H9 (cell line): Measurements from ENCODE around the gene DTWD2. TPM values are rescaled to one million over a fixed set of nuclear protein-coding genes. Genes with fewer than 3 reads are reported as not detected.
"Not testable (repeated sequence)": the region's sequence is repeated elsewhere in the genome, so short reads cannot be mapped to it uniquely, and the experiment has no call there.

ENCODE experiments used
- DNase-seq: peaks from one replicate; pipeline ENCODE4 v3.0.0-alpha.2; 2017
- H2AFZ ChIP-seq: one replicate; pipeline ENCODE4 v1.6.1; 2013; ENCODE audit warnings: mild to moderate bottlenecking, low read length, control low read depth, moderate library complexity
- H2AK5ac ChIP-seq: 2 replicates; pipeline ENCODE4 v1.6.1; 2013; ENCODE audit warnings: low read length, control low read depth, mixed read lengths; ENCODE audit not compliant: insufficient read length
- H2BK120ac ChIP-seq: one replicate; pipeline ENCODE4 v1.6.1; 2013; ENCODE audit warnings: low read depth, mild to moderate bottlenecking, low read length, control low read depth, inconsistent platforms; ENCODE audit not compliant: poor library complexity, severe bottlenecking
- H2BK12ac ChIP-seq: 2 replicates; pipeline ENCODE4 v1.6.1; 2013; ENCODE audit warnings: low read length, control low read depth, mixed read lengths, low read depth; ENCODE audit not compliant: insufficient read length
- H2BK15ac ChIP-seq: 2 replicates; pipeline ENCODE4 v1.6.1; 2013; ENCODE audit warnings: low read depth, low read length, control low read depth
- H2BK20ac ChIP-seq: one replicate; pipeline ENCODE4 v1.6.1; 2013; ENCODE audit warnings: low read depth, mild to moderate bottlenecking, low read length, control low read depth, inconsistent platforms; ENCODE audit not compliant: poor library complexity, severe bottlenecking
- H2BK5ac ChIP-seq: 2 replicates; pipeline ENCODE4 v1.6.1; 2013; ENCODE audit warnings: low read length, control low read depth, mixed read lengths; ENCODE audit not compliant: insufficient read length
- H3K14ac ChIP-seq: 2 replicates; pipeline ENCODE4 v1.6.1; 2013; ENCODE audit warnings: low read length, control low read depth; ENCODE audit not compliant: insufficient read depth
- H3K18ac ChIP-seq: 2 replicates; pipeline ENCODE4 v1.6.1; 2013; ENCODE audit warnings: low read depth, mild to moderate bottlenecking, mixed read lengths, low read length, control low read depth; ENCODE audit not compliant: insufficient read length
- H3K23ac ChIP-seq: 2 replicates; pipeline ENCODE4 v1.6.1; 2013; ENCODE audit warnings: low read length, control low read depth, mixed read lengths, low read depth; ENCODE audit not compliant: insufficient read length
- H3K23me2 ChIP-seq: 2 replicates; pipeline ENCODE4 v1.6.1; 2013; ENCODE audit warnings: low read depth, mild to moderate bottlenecking, mixed read lengths, low read length, control low read depth; ENCODE audit not compliant: insufficient read length, poor library complexity, severe bottlenecking
- H3K27ac ChIP-seq: 2 replicates; pipeline ENCODE4 v1.5.1; 2013; ENCODE audit warnings: low read length, control low read depth, mixed read lengths, low read depth; ENCODE audit not compliant: insufficient read length
- H3K27me3 ChIP-seq: 2 replicates; pipeline ENCODE4 v1.6.1; 2013; ENCODE audit warnings: low read length, control low read depth, inconsistent platforms; ENCODE audit not compliant: insufficient read depth
- H3K4ac ChIP-seq: 2 replicates; pipeline ENCODE4 v1.6.1; 2013; ENCODE audit warnings: low read depth, mild to moderate bottlenecking, control low read depth, inconsistent platforms, low read length, moderate library complexity
- H3K4me1 ChIP-seq: 2 replicates; pipeline ENCODE4 v1.6.1; 2013; ENCODE audit warnings: low read length, control low read depth, inconsistent platforms; ENCODE audit not compliant: insufficient read depth
- H3K4me2 ChIP-seq: 2 replicates; pipeline ENCODE4 v1.6.1; 2013; ENCODE audit warnings: low read length, control low read depth, mixed read lengths; ENCODE audit not compliant: insufficient read length, insufficient read depth
- H3K56ac ChIP-seq: 2 replicates; pipeline ENCODE4 v1.6.1; 2013; ENCODE audit warnings: low read depth, mild to moderate bottlenecking, mixed read lengths, low read length, control low read depth; ENCODE audit not compliant: insufficient read length
- H3K79me1 ChIP-seq: 2 replicates; pipeline ENCODE4 v1.6.1; 2013; ENCODE audit warnings: low read depth, mild to moderate bottlenecking, moderate library complexity, low read length, control low read depth, inconsistent platforms; ENCODE audit not compliant: insufficient read depth, poor library complexity, severe bottlenecking
- H3K79me2 ChIP-seq: 2 replicates; pipeline ENCODE4 v1.6.1; 2013; ENCODE audit warnings: low read length, control low read depth, inconsistent platforms; ENCODE audit not compliant: insufficient read depth
- H3K9ac ChIP-seq: 2 replicates; pipeline ENCODE4 v1.6.1; 2013; ENCODE audit warnings: low read length, control low read depth, mixed read lengths; ENCODE audit not compliant: insufficient read length; ENCODE audit errors: extremely low read depth
- H3K9me3 ChIP-seq: one replicate; pipeline ENCODE4 v1.6.1; 2013; ENCODE audit warnings: low read depth, low read length, inconsistent platforms; ENCODE audit not compliant: control insufficient read depth
- H3T11ph ChIP-seq: one replicate; pipeline ENCODE4 v1.6.1; 2013; ENCODE audit warnings: mild to moderate bottlenecking, low read length, control low read depth, inconsistent platforms
- H4K20me1 ChIP-seq: one replicate; pipeline ENCODE4 v1.6.1; 2013; ENCODE audit not compliant: control insufficient read depth, insufficient read length, insufficient read depth
- H4K5ac ChIP-seq: 2 replicates; pipeline ENCODE4 v1.6.1; 2013; ENCODE audit warnings: low read depth, mild to moderate bottlenecking, mixed read lengths, low read length, control low read depth; ENCODE audit not compliant: insufficient read length
- H4K8ac ChIP-seq: replicated peaks from 2 replicates; pipeline ENCODE4 v1.6.1; 2013; ENCODE audit warnings: low read length, control low read depth, mixed read lengths, low read depth; ENCODE audit not compliant: insufficient read length
- H4K91ac ChIP-seq: 2 replicates; pipeline ENCODE4 v1.6.1; 2013; ENCODE audit warnings: low read depth, mild to moderate bottlenecking, moderate library complexity, mixed read lengths, low read length, control low read depth; ENCODE audit not compliant: insufficient read length
- H3K27ac Mint-ChIP-seq, 3 experiments: 2 replicates in 2 of 3; 3 replicates in 1 of 3; pipeline ENCODE4 v1.8.0; 2020 to 2021; ENCODE audit warnings: mixed read lengths in 3 of 3, mild to moderate bottlenecking in 1 of 3, moderate library complexity in 1 of 3
- H3K27me3 Mint-ChIP-seq: 2 replicates; pipeline ENCODE4 v1.8.0; 2021; ENCODE audit warnings: low read depth, mild to moderate bottlenecking, moderate library complexity, mixed read lengths
- H3K36me3 Mint-ChIP-seq, 3 experiments: 2 replicates in 2 of 3; 3 replicates in 1 of 3; pipeline ENCODE4 v1.8.0; 2020 to 2021; ENCODE audit warnings: low read depth in 3 of 3, mixed read lengths in 3 of 3; ENCODE audit not compliant: insufficient read depth in 1 of 3
- H3K4me1 Mint-ChIP-seq, 2 experiments: 2 replicates each; pipeline ENCODE4 v1.8.0; 2020; ENCODE audit warnings: mixed read lengths in 2 of 2
- H3K4me3 Mint-ChIP-seq, 2 experiments: 2 replicates in 1 of 2; 3 replicates in 1 of 2; pipeline ENCODE4 v1.8.0; 2020 to 2021; ENCODE audit warnings: mild to moderate bottlenecking in 2 of 2, mixed read lengths in 2 of 2, moderate library complexity in 1 of 2
- H3K9me3 Mint-ChIP-seq, 2 experiments: 2 replicates in 1 of 2; 3 replicates in 1 of 2; pipeline ENCODE4 v1.8.0; 2020; ENCODE audit warnings: mild to moderate bottlenecking in 2 of 2, mixed read lengths in 2 of 2, moderate library complexity in 1 of 2
- WGBS: extraction: QIAGEN DNeasy Blood & Tissue Kit; methylation state at CpG from one replicate; pipeline ENCODE4 v1.1.7; 2013; ENCODE audit warnings: missing lambda C conversion rate, low lambda C conversion rate, mixed read lengths; ENCODE audit not compliant: insufficient read length; ENCODE audit errors: extremely low coverage; 5-methylcytosine and 5-hydroxymethylcytosine counted together
- total RNA-seq: library from RNA; stranded (reverse); gene quantifications from 2 replicates; pipeline ENCODE4 v1.2.1, GENCODE V29; 2021
- TF ChIP-seq, protein P1 (sequence below): fragments of 200-600 bp; sonication (generic); conservative IDR thresholded peaks from 3 replicates; pipeline ENCODE4 v1.8.0; 2021; ENCODE audit warnings: antibody characterized with exemption, mild to moderate bottlenecking

DTWD2 gene
- total RNA-seq, 1 experiment from 2014 or later = 10.8 TPM

DNA sequence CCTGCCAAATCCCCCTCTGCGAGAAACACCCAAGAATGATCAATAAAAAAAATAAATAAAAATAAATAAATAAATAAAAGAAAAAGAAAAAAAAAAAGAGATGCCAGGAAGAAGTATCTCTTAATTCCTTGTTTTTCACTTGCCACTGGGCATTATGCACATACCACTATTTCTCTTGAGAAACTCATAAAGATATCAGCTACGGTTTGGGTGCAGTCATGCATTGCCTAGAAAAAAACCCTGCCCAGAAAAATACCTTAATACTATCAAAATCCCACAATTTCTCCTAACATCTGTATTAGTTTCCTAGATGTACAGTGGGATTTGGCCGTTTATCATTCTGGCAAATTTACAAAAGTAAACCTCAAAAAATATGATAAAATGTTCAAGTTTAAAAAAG is 22.5 kb downstream of the DTWD2 start:
- Histone ChIP-seq H3K4ac (no peak overlapping the region), H4K91ac (no peak overlapping the region), H3K27me3 (no peaks in the 10 kb centered on the region), H2BK20ac (no peak overlapping the region), H2BK15ac (no peak overlapping the region), H3K9ac (no peak overlapping the region), H2AFZ (no peak overlapping the region), H3K79me2 (no peaks in the 10 kb centered on the region), H3T11ph (no peak overlapping the region), H3K79me1 (no peaks in the 10 kb centered on the region), H3K4me2 (no peak overlapping the region), H3K4me1 (no peaks in the 10 kb centered on the region), H2AK5ac (no peak overlapping the region), H2BK120ac (no peak overlapping the region), H4K20me1 (no peaks in the 10 kb centered on the region), H4K8ac (no peak overlapping the region), H3K9me3 (no peaks in the 10 kb centered on the region), H2BK12ac (no peak overlapping the region), H2BK5ac (no peak overlapping the region), H3K56ac (no peak overlapping the region), H3K23ac (no peak overlapping the region), H3K18ac (no peak overlapping the region), H4K5ac (no peak overlapping the region), H3K14ac (no peak overlapping the region), H3K23me2 (no peaks in the 10 kb centered on the region), H3K27ac (no peak overlapping the region)
- TF ChIP-seq, protein P1, sequence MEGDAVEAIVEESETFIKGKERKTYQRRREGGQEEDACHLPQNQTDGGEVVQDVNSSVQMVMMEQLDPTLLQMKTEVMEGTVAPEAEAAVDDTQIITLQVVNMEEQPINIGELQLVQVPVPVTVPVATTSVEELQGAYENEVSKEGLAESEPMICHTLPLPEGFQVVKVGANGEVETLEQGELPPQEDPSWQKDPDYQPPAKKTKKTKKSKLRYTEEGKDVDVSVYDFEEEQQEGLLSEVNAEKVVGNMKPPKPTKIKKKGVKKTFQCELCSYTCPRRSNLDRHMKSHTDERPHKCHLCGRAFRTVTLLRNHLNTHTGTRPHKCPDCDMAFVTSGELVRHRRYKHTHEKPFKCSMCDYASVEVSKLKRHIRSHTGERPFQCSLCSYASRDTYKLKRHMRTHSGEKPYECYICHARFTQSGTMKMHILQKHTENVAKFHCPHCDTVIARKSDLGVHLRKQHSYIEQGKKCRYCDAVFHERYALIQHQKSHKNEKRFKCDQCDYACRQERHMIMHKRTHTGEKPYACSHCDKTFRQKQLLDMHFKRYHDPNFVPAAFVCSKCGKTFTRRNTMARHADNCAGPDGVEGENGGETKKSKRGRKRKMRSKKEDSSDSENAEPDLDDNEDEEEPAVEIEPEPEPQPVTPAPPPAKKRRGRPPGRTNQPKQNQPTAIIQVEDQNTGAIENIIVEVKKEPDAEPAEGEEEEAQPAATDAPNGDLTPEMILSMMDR = no peak
- H3K27ac Mint-ChIP-seq = no peak overlapping the region
- H3K36me3 Mint-ChIP-seq = peaks cover 11 to 23% (median 13%) of the 10 kb centered on the region in 3 experiments
- H3K4me3 Mint-ChIP-seq = no peak overlapping the region
- H3K9me3 Mint-ChIP-seq = peaks cover 16 to 24% of the 10 kb centered on the region in 2 experiments
- no peaks in the 10 kb centered on the region for H3K4me1 Mint-ChIP-seq
- WGBS = no CpG with 5 or more reads among the region's 3 CpGs
- no peak for DNase-seq
- no peaks in the 10 kb centered on the region for H3K27me3 Mint-ChIP-seq

DNA sequence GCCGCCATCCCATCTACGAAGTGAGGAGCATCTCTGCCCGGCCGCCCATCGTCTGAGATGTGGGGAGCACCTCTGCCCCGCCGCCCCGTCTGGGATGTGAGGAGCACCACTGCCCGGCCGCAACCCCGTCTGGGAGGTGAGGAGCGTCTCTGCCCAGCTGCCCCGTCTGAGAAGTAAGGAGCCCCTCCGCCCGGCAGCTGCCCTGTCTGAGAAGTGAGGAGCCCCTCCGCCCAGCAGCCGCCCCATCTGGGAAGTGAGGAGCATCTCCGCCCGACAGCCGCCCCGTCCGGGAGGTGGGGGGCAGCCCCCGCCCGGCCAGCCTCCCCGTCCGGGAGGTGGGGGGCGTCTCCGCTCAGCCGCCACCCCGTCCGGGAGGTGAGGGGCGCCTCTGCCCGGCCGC is 23.4 kb downstream of the DTWD2 start:
- not testable (repeated sequence) for H3K27me3 Mint-ChIP-seq, H3K4ac ChIP-seq, H4K8ac ChIP-seq, H2BK120ac ChIP-seq, H2BK5ac ChIP-seq, H4K20me1 ChIP-seq, H3K4me3 Mint-ChIP-seq, H3K14ac ChIP-seq, H2BK15ac ChIP-seq, H3K79me1 ChIP-seq, H3K9me3 ChIP-seq, H3K4me2 ChIP-seq, H3K27ac ChIP-seq, H2BK20ac ChIP-seq, H3T11ph ChIP-seq, H3K23me2 ChIP-seq, H3K4me1 ChIP-seq, H2AK5ac ChIP-seq, DNase-seq, H3K23ac ChIP-seq, H3K27ac Mint-ChIP-seq, H3K56ac ChIP-seq, H2BK12ac ChIP-seq, H3K27me3 ChIP-seq, H3K9ac ChIP-seq, H3K4me1 Mint-ChIP-seq, H3K18ac ChIP-seq, H4K91ac ChIP-seq, H4K5ac ChIP-seq, H3K79me2 ChIP-seq, H2AFZ ChIP-seq
- no CpG with 5 or more reads among the region's 34 CpGs for WGBS
- H3K36me3 Mint-ChIP-seq = peaks cover 13 to 32% (median 16%) of the 10 kb centered on the region in 3 experiments
- H3K9me3 Mint-ChIP-seq = peaks cover 16 to 29% of the 10 kb centered on the region in 2 experiments
